HEK293 (cell line): Measurements from ENCODE around the gene CLEC16A.

Source experiments
- CTCF ChIA-PET: fragments of 350-600 bp; formaldehyde crosslinking; extraction: SDS; loops from one replicate; lab custom pipeline; 2021; ENCODE audit warnings: antibody characterized with exemption; lab: Yijun Ruan, JAX
- POLR2A ChIA-PET: fragments of 300-600 bp; formaldehyde crosslinking; extraction: SDS; loops from one replicate; lab custom pipeline; 2020; ENCODE audit warnings: antibody characterized with exemption, inconsistent platforms; lab: Yijun Ruan, JAX
- H3K27ac ChIP-seq: fragments of 200-500 bp; sonication (Bioruptor generic); 2 replicates; pipeline ENCODE4 v1.5.1; 2014; ENCODE audit warnings: low read depth, low read length, control low read depth, inconsistent platforms; ENCODE audit errors: extremely low read depth
- H3K36me3 ChIP-seq, 2 experiments: fragments of 200-500 bp in 1 of 2; sonication (Bioruptor generic) in 1 of 2; 1 replicate in 1 of 2; 2 replicates in 1 of 2; pipeline ENCODE4 v1.5.1; 2014 to 2017; ENCODE audit warnings: inconsistent platforms in 2 of 2, low read length in 2 of 2; ENCODE audit not compliant: control insufficient read depth in 2 of 2, insufficient read depth in 1 of 2
- H3K4me1 ChIP-seq: fragments of 200-500 bp; sonication (Bioruptor generic); 2 replicates; pipeline ENCODE4 v1.5.1; 2014; ENCODE audit warnings: mild to moderate bottlenecking, low read length, inconsistent platforms; ENCODE audit not compliant: control insufficient read depth, insufficient read depth
- H3K4me3 ChIP-seq: 2 replicates; pipeline ENCODE4 v1.5.1; 2011; ENCODE audit warnings: low read depth, mild to moderate bottlenecking, control low read depth, low read length, moderate library complexity
- H3K9me3 ChIP-seq: fragments of 200-500 bp; sonication (Bioruptor generic); 2 replicates; pipeline ENCODE4 v1.5.1; 2014; ENCODE audit warnings: low read depth, low read length, inconsistent platforms; ENCODE audit not compliant: control insufficient read depth, insufficient read depth
- GFI1B ChIP-seq: fragments of 450-650 bp; formaldehyde crosslinking; IDR thresholded peaks from 2 replicates; pipeline ENCODE4 v1.5.1; 2016; ENCODE audit warnings: missing biosample characterization, missing genetic modification characterization
- GLI2 ChIP-seq: fragments of 450-650 bp; formaldehyde crosslinking; IDR thresholded peaks from 2 replicates; pipeline ENCODE4; 2017; ENCODE audit warnings: missing biosample characterization, missing genetic modification characterization, low read depth, borderline replicate concordance
- GLIS1 ChIP-seq: fragments of 450-650 bp; formaldehyde crosslinking; IDR thresholded peaks from 2 replicates; pipeline ENCODE4 v1.5.1; 2016; ENCODE audit warnings: missing biosample characterization, missing genetic modification characterization
- GLIS2 ChIP-seq: fragments of 450-650 bp; formaldehyde crosslinking; IDR thresholded peaks from 2 replicates; pipeline ENCODE4 v1.5.1; 2016; ENCODE audit warnings: missing biosample characterization, missing genetic modification characterization
- KLF9 ChIP-seq: fragments of 450-650 bp; formaldehyde crosslinking; IDR thresholded peaks from 2 replicates; pipeline ENCODE4 v1.5.1; 2016; ENCODE audit warnings: missing biosample characterization, missing genetic modification characterization, low read depth
- TCF7L2 ChIP-seq: IDR thresholded peaks from 2 replicates; pipeline ENCODE4 v1.6.1; 2011; ENCODE audit warnings: low read depth, mild to moderate bottlenecking, inconsistent platforms, low read length, moderate library complexity, borderline replicate concordance
- ZFP3 ChIP-seq: fragments of 450-650 bp; formaldehyde crosslinking; IDR thresholded peaks from 2 replicates; pipeline ENCODE4 v1.5.1; 2016; ENCODE audit warnings: low read depth, missing biosample characterization, missing genetic modification characterization
- ZNF10 ChIP-seq: fragments of 450-650 bp; formaldehyde crosslinking; IDR thresholded peaks from 2 replicates; pipeline ENCODE4 v1.5.1; 2017; ENCODE audit warnings: missing biosample characterization, missing genetic modification characterization
- ZNF138 ChIP-seq: fragments of 450-650 bp; formaldehyde crosslinking; IDR thresholded peaks from 2 replicates; pipeline ENCODE4 v1.5.1; 2016; ENCODE audit warnings: missing biosample characterization, missing genetic modification characterization, borderline replicate concordance
- ZNF184 ChIP-seq: fragments of 450-650 bp; IDR thresholded peaks from 2 replicates; pipeline ENCODE4 v1.5.1; 2018; ENCODE audit warnings: missing biosample characterization, mild to moderate bottlenecking, missing genetic modification characterization
- ZNF211 ChIP-seq: fragments of 450-650 bp; formaldehyde crosslinking; IDR thresholded peaks from 2 replicates; pipeline ENCODE4 v1.5.1; 2016; ENCODE audit warnings: low read depth, missing biosample characterization, missing genetic modification characterization
- ZNF274 ChIP-seq, 2 experiments: fragments of 200-500 bp in 1 of 2; fragments of 450-650 bp in 1 of 2; sonication (Bioruptor generic) in 1 of 2; formaldehyde crosslinking in 1 of 2; IDR thresholded peaks; 2 replicates each; pipeline versions ENCODE4 v1.5.1 to v1.6.1; 2014 to 2016; ENCODE audit warnings: borderline replicate concordance in 1 of 2, inconsistent platforms in 1 of 2, low read length in 1 of 2, missing biosample characterization in 1 of 2, missing genetic modification characterization in 1 of 2
- ZNF423 ChIP-seq: fragments of 450-650 bp; formaldehyde crosslinking; IDR thresholded peaks from 2 replicates; pipeline ENCODE4 v1.5.1; 2016; ENCODE audit warnings: missing biosample characterization, missing genetic modification characterization
- ZNF501 ChIP-seq: fragments of 450-650 bp; formaldehyde crosslinking; IDR thresholded peaks from 2 replicates; pipeline ENCODE4 v1.5.1; 2016; ENCODE audit warnings: missing biosample characterization, missing genetic modification characterization
- ZNF530 ChIP-seq: fragments of 450-650 bp; formaldehyde crosslinking; IDR thresholded peaks from 2 replicates; pipeline ENCODE4 v1.5.1; 2016; ENCODE audit warnings: low read depth, missing biosample characterization, missing genetic modification characterization
- ZNF596 ChIP-seq: fragments of 450-650 bp; IDR thresholded peaks from 2 replicates; pipeline ENCODE4 v1.5.0; 2018; ENCODE audit warnings: missing biosample characterization, mild to moderate bottlenecking, missing genetic modification characterization, moderate library complexity
- ZNF768 ChIP-seq: fragments of 450-650 bp; formaldehyde crosslinking; IDR thresholded peaks from 2 replicates; pipeline ENCODE4 v1.5.1; 2018; ENCODE audit warnings: missing biosample characterization, mild to moderate bottlenecking, missing genetic modification characterization
- ZNF792 ChIP-seq: fragments of 450-650 bp; formaldehyde crosslinking; IDR thresholded peaks from 2 replicates; pipeline ENCODE4 v1.5.1; 2016; ENCODE audit warnings: missing biosample characterization, missing genetic modification characterization
- ZXDB ChIP-seq: fragments of 450-650 bp; formaldehyde crosslinking; IDR thresholded peaks from 2 replicates; pipeline ENCODE4 v1.5.1; 2016; ENCODE audit warnings: missing biosample characterization, missing genetic modification characterization
- TF ChIP-seq, protein P1 (sequence below): fragments of 450-650 bp; formaldehyde crosslinking; IDR thresholded peaks from 2 replicates; pipeline ENCODE4 v1.5.1; 2016; ENCODE audit warnings: missing biosample characterization, missing genetic modification characterization
- TF ChIP-seq, protein P2 (sequence below): fragments of 450-650 bp; formaldehyde crosslinking; IDR thresholded peaks from 2 replicates; pipeline ENCODE4 v1.5.1; 2017; ENCODE audit warnings: missing biosample characterization, mild to moderate bottlenecking, missing genetic modification characterization, moderate library complexity

The CLEC16A gene

DNA sequence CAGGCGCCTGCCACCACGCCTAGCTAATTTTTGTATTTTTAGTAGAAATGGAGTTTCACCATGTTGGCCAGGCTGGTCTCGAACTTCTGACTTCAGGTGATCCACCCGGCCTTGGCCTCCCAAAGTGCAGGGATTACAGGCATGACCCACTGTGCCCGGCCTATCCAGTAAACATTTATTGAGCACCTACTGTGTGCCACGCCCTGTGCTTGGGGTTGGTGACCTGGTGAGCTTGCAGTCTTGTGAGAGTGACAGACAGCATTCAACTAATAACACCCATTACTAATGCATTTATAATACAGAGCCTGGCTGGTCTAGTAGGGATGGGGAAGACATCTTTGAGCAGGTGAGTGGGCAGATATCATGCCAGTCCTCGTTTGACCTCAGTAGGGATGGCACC is 198.6 kb downstream of the CLEC16A start:
- CTCF ChIA-PET, result no interaction called here
- H3K4me3 ChIP-seq, result no peak overlapping the region
- POLR2A ChIA-PET, result no interaction called here
- H3K36me3 ChIP-seq, result no peaks in the 10 kb centered on the region
- no peak overlapping the region for H3K27ac ChIP-seq
- no peaks in the 10 kb centered on the region; the same call in 1 of the 2 replicates for H3K4me1 ChIP-seq
- TF ChIP-seq, protein P1, sequence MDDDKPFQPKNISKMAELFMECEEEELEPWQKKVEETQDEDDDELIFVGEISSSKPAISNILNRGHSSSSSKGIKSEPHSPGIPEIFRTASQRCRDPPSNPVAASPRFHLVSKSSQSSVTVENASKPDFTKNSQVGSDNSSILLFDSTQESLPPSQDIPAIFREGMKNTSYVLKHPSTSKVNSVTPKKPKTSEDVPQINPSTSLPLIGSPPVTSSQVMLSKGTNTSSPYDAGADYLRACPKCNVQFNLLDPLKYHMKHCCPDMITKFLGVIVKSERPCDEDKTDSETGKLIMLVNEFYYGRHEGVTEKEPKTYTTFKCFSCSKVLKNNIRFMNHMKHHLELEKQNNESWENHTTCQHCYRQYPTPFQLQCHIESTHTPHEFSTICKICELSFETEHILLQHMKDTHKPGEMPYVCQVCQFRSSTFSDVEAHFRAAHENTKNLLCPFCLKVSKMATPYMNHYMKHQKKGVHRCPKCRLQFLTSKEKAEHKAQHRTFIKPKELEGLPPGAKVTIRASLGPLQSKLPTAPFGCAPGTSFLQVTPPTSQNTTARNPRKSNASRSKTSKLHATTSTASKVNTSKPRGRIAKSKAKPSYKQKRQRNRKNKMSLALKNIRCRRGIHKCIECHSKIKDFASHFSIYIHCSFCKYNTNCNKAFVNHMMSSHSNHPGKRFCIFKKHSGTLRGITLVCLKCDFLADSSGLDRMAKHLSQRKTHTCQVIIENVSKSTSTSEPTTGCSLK (tag by site-specific recombination), result no peak
- TF ChIP-seq GLIS1 (tag by site-specific recombination) (no peak), KLF9 (tag by site-specific recombination) (no peak), ZNF274 (IDR thresholded peaks at IDR 0.05; ENCODE audit: low read length) (no peak), ZNF274 (tag by site-specific recombination; IDR thresholded peaks at IDR 0.05; ENCODE audit: borderline replicate concordance) (no peak), GFI1B (no peak), ZNF792 (tag by site-specific recombination) (no peak), TCF7L2 (no peak), ZFP3 (tag by site-specific recombination) (no peak), ZNF501 (no peak), ZNF10 (no peak), ZNF423 (no peak), ZNF211 (tag by site-specific recombination) (no peak), ZXDB (no peak), ZNF530 (tag by site-specific recombination) (no peak), ZNF138 (tag by site-specific recombination) (no peak), GLIS2 (tag by site-specific recombination) (no peak), GLI2 (no peak), ZNF184 (tag by site-specific recombination) (no peak)
- TF ChIP-seq, protein P2, sequence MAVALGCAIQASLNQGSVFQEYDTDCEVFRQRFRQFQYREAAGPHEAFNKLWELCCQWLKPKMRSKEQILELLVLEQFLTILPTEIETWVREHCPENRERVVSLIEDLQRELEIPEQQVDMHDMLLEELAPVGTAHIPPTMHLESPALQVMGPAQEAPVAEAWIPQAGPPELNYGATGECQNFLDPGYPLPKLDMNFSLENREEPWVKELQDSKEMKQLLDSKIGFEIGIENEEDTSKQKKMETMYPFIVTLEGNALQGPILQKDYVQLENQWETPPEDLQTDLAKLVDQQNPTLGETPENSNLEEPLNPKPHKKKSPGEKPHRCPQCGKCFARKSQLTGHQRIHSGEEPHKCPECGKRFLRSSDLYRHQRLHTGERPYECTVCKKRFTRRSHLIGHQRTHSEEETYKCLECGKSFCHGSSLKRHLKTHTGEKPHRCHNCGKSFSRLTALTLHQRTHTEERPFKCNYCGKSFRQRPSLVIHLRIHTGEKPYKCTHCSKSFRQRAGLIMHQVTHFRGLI, result no peak
- H3K9me3 ChIP-seq, result no peaks in the 10 kb centered on the region

DNA sequence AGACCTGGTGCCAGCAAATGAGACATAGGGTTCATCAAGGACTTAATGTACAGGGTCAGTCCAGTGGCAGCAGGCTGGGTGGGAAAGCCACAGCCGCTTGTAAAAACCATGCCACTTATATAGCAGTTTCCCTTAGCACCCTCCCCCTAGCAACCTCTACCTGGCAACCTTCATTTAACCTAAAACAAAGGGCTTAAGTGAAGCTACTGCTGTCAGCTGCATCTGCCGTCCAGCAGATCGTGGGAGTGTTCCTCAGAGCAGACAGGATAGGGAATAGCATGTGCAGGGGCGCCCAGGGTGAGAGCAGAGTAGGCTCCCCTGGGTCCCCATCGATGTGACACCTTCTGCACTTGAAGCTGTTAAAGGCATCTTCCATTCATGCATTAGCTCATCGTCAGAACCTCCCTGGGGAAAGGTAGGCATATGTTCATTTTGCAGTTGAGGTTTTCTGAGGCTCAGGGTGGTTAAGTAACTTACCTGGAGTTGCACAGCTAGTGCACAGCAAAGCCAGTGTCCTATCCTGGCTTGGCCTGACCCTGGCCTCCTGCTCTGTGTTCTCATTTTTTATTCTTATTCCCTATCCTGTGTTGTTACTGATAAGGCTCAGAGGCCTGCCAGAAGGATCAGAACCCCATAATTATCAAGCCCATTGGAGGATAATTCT is 199.1 kb downstream of the CLEC16A start:
- ChIA-PET CTCF (no interaction called here), POLR2A (interaction anchor here (1.2 kb wide), 1 partner anchor 111 kb away, joined by 3 read pairs; no protein-coding TSS in a partner anchor)
- H3K36me3 ChIP-seq, result no peaks in the 10 kb centered on the region
- no peaks in the 10 kb centered on the region for H3K9me3 ChIP-seq
- H3K4me3 ChIP-seq, result no peak overlapping the region
- no peaks in the 10 kb centered on the region for H3K4me1 ChIP-seq
- no peak overlapping the region for H3K27ac ChIP-seq
- TF ChIP-seq ZNF596 (tag by site-specific recombination) (no peak), ZNF768 (tag by site-specific recombination) (0 out of 2 replicates have a peak, but pooled peaks have one; percentile 50)
